Measurements from ENCODE around the gene PSMA1. TPM values are rescaled to one million over a fixed set of nuclear protein-coding genes. Genes with fewer than 3 reads are reported as not detected.

PSMA1 gene
- total RNA-seq, 4 donors from 2014 or later: 12.1 to 112 (median 70.4) TPM

DNA sequence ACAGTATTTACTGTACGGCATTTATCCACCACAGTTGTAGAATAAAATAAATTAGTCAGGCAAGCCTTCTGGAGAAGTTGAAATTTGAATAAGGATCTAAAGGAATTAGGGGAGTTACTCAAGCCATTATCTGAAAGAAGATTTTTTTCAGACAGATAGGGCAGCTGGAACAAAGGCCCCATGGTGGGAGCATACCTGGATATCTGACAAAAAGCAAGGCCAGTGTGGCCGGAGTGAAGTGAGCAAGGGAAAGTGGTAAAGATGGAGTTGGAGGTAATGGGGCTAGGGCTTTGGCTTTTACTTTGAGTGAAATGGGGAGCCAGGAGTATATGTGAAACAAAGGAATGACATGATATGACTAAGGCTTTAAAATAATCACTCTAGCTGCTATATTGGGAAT is 45.7 kb upstream of the PSMA1 start:
- intact Hi-C loops (cut with DNase I; ENCODE audit: low total_unique reads): no loop called here
- Histone ChIP-seq H3K27me3 (no peaks in the 10 kb centered on the region), H3K4me3 (no peak overlapping the region), H3K27ac (no peak overlapping the region), H3K9me3 (no peaks in the 10 kb centered on the region), H3K4me1 (no peaks in the 10 kb centered on the region), H3K36me3 (no peaks in the 10 kb centered on the region)
- in situ Hi-C loops (cut with MboI; ENCODE audit: low pct_ligation_motif_present in 1 of 4, low pct_unique_long_range_greater_than_20kb in 1 of 4, low sequenced_read_pairs in 3 of 4): loop anchor here in 1 of 4 donors (25.0 kb wide), 1 partner anchor 196 kb away; no protein-coding TSS in a partner anchor
- TF ChIP-seq POLR2AphosphoS5 (IDR thresholded peaks at IDR 0.05): no peak
- no peak for TF ChIP-seq POLR2A (IDR thresholded peaks at IDR 0.05)
- TF ChIP-seq, protein P1, sequence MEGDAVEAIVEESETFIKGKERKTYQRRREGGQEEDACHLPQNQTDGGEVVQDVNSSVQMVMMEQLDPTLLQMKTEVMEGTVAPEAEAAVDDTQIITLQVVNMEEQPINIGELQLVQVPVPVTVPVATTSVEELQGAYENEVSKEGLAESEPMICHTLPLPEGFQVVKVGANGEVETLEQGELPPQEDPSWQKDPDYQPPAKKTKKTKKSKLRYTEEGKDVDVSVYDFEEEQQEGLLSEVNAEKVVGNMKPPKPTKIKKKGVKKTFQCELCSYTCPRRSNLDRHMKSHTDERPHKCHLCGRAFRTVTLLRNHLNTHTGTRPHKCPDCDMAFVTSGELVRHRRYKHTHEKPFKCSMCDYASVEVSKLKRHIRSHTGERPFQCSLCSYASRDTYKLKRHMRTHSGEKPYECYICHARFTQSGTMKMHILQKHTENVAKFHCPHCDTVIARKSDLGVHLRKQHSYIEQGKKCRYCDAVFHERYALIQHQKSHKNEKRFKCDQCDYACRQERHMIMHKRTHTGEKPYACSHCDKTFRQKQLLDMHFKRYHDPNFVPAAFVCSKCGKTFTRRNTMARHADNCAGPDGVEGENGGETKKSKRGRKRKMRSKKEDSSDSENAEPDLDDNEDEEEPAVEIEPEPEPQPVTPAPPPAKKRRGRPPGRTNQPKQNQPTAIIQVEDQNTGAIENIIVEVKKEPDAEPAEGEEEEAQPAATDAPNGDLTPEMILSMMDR (IDR thresholded peaks at IDR 0.05): no peak
- no peak for TF ChIP-seq EP300 (IDR thresholded peaks at IDR 0.05; ENCODE audit: low read depth)
- WGBS, 2 donors (ENCODE audit: low coverage in 1 of 2): 94 to 96% methylated on average over 2 of the region's 2 CpGs
- DNase-seq: no peak

DNA sequence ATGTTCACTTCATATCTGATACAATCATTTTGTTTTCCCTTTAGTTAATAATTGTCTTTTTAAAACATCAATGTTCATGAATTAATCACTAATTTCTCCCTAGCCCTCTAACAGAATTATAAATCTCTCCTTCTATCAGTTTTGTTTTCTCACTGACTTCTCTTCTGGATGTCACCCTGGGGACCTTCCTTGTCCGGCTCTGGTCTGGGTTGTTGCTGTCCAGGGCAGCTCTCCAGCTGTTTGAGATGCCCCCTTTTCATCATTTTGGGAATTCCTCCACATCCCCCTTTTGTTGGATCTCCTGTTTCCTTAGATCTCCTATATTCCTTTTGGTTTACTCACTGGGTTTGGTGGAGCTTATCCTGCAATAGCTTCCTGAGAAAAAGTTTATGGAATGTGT is 35.6 kb upstream of the PSMA1 start:
- intact Hi-C loops (cut with DNase I; ENCODE audit: low total_unique reads): no loop called here
- Histone ChIP-seq H3K4me3 (no peak overlapping the region), H3K36me3 (no peaks in the 10 kb centered on the region), H3K27me3 (no peaks in the 10 kb centered on the region), H3K4me1 (peaks cover 3 to 15% (median 9%) of the 10 kb centered on the region in 4 donors), H3K27ac (peak overlapping the region; percentile 43 to 80 (median 62)), H3K9me3 (no peaks in the 10 kb centered on the region)
- 71 to 78% methylated on average over 1 of the region's 1 CpG for WGBS, 2 donors (ENCODE audit: low coverage in 1 of 2)
- no peak for DNase-seq
- in situ Hi-C loops (cut with MboI; ENCODE audit: low pct_ligation_motif_present in 1 of 4, low pct_unique_long_range_greater_than_20kb in 1 of 4, low sequenced_read_pairs in 3 of 4): loop anchor here in 2 of 4 donors (10.0 to 25.0 kb wide), 2 partner anchors 89 to 206 kb away; partner anchors contain the start of gene PDE3B (in 1 of the 2)
- TF ChIP-seq EP300 (IDR thresholded peaks at IDR 0.05; ENCODE audit: low read depth): no peak
- TF ChIP-seq, protein P1 (IDR thresholded peaks at IDR 0.05): no peak
- TF ChIP-seq POLR2AphosphoS5 (IDR thresholded peaks at IDR 0.05): no peak
- TF ChIP-seq POLR2A (IDR thresholded peaks at IDR 0.05): no peak

DNA sequence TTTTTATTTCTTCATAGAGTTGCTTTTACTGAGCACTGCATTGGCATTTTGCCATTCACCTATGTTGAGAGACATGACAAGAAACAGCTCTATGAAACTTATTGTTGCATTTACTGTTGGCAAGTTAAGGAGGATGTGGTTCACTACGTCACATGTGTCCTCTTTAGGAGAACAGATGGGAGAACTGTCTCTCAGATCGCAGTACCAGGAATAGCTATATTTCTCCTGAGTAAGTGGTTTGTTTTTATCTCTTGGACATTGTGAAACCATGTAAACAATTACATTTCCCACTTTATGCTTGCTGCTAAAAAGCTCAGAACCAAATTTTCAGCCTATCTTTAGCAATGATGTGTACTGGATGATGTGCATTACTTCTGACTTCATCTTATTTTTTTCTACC is 34.8 kb upstream of the PSMA1 start:
- WGBS, 2 donors (ENCODE audit: low coverage in 1 of 2): 0 to 24% methylated on average over 2 of the region's 2 CpGs
- no peak for TF ChIP-seq POLR2A (IDR thresholded peaks at IDR 0.05)
- peak; percentile 77 for TF ChIP-seq EP300 (IDR thresholded peaks at IDR 0.05; ENCODE audit: low read depth)
- TF ChIP-seq POLR2AphosphoS5 (IDR thresholded peaks at IDR 0.05): peak; percentile 74 to 87 (median 84)
- TF ChIP-seq, protein P1 (IDR thresholded peaks at IDR 0.05): no peak
- intact Hi-C loops (cut with DNase I; ENCODE audit: low total_unique reads): no loop called here

DNA sequence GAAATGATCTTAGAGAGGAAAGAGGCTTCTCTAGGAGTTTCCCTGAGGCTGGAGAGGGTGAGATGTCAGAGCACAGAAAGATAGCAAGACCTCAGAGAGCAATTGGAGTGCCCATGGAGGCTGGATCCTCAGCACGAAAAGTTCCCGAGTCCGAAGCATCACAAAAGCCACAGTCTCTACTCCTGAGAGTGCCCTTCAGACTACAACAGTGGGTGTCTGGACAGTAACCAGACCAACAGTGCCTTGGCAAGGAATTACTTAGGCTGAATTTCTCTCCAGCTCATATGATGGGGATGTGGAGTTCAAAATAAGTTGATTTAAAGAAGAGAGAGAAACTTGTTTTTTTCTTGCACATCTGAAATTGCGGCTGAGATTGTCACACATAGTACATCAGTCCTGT is 31.9 kb upstream of the PSMA1 start:
- peak overlapping the region; percentile 46 to 68 (median 63) for H3K27ac ChIP-seq
- peaks cover 3 to 15% (median 9%) of the 10 kb centered on the region in 4 donors for H3K4me1 ChIP-seq
- no peak for DNase-seq
- in situ Hi-C loops (cut with MboI; ENCODE audit: low pct_ligation_motif_present in 1 of 4, low pct_unique_long_range_greater_than_20kb in 1 of 4, low sequenced_read_pairs in 3 of 4): loop anchor here in 2 of 4 donors (10.0 to 25.0 kb wide), 2 partner anchors 93 to 210 kb away; partner anchors contain the start of gene PDE3B (in 1 of the 2)
- no peaks in the 10 kb centered on the region for H3K9me3 ChIP-seq
- intact Hi-C loops (cut with DNase I; ENCODE audit: low total_unique reads): no loop called here
- WGBS, 2 donors (ENCODE audit: low coverage in 1 of 2): 81 to 100% methylated on average over 1 to 4 of the region's 4 CpGs
- no peak for TF ChIP-seq EP300 (IDR thresholded peaks at IDR 0.05; ENCODE audit: low read depth)
- peak in 1 of 3 donors; percentile 42 for TF ChIP-seq POLR2AphosphoS5 (IDR thresholded peaks at IDR 0.05)
- TF ChIP-seq, protein P1 (IDR thresholded peaks at IDR 0.05): no peak
- no peak for TF ChIP-seq POLR2A (IDR thresholded peaks at IDR 0.05)
- no peak overlapping the region for H3K4me3 ChIP-seq
- H3K27me3 ChIP-seq: no peaks in the 10 kb centered on the region
- no peaks in the 10 kb centered on the region for H3K36me3 ChIP-seq

More for the DNA sequence above, 34.8 kb upstream of the PSMA1 start:
- Histone ChIP-seq H3K36me3 (no peaks in the 10 kb centered on the region), H3K4me1 (peaks cover 3 to 15% (median 9%) of the 10 kb centered on the region in 4 donors), H3K27ac (peak overlapping the region; percentile 43 to 80 (median 62)), H3K27me3 (no peaks in the 10 kb centered on the region), H3K4me3 (no peak overlapping the region), H3K9me3 (no peaks in the 10 kb centered on the region)
- in situ Hi-C loops (cut with MboI; ENCODE audit: low pct_ligation_motif_present in 1 of 4, low pct_unique_long_range_greater_than_20kb in 1 of 4, low sequenced_read_pairs in 3 of 4): loop anchor here in 2 of 4 donors (10.0 to 25.0 kb wide), 2 partner anchors 90 to 207 kb away; partner anchors contain the start of gene PDE3B (in 1 of the 2)
- DNase-seq: no peak

Data from transverse colon (tissue), 4 donors.